Skin epidermis (tissue), 12 donors: ENCODE data around the gene PRAMEF10.
"Not testable (repeated sequence)": the region's sequence is repeated elsewhere in the genome, so short reads cannot be mapped to it uniquely, and the experiment has no call there.

Experiments
- H3K27ac ChIP-seq, 21 experiments: fragments of 200-600 bp; sonication (generic) in 11 of 21; one replicate each; pipeline ENCODE4 v1.5.0; 2020; ENCODE audit warnings: mild to moderate bottlenecking in 3 of 21, inconsistent platforms in 2 of 21, moderate library complexity in 2 of 21
- H3K4me3 ChIP-seq, 7 experiments: fragments of 200-600 bp; sonication (generic) in 2 of 7; one replicate each; pipeline ENCODE4 v1.5.0; 2020; ENCODE audit warnings: inconsistent platforms in 2 of 7, mild to moderate bottlenecking in 2 of 7, moderate library complexity in 1 of 7

PRAMEF10 gene

GRCh38 chr1:12898170-12898569, at the start of gene PRAMEF10:
Gene PRAMEF10, minus strand, starts transcription at chr1:12898270. Its CDS starts 2,423 bp downstream, at chr1:12895847.
- not testable (repeated sequence) for H3K27ac ChIP-seq, H3K4me3 ChIP-seq

GRCh38 chr1:12947480-12947879, 49.4 kb upstream of the PRAMEF10 start, which contains the start of gene PRAMEF6:
Gene PRAMEF6, minus strand, starts transcription at chr1:12947580. Its CDS starts 5,062 bp downstream, at chr1:12942518.
- not testable (repeated sequence) for H3K4me3 ChIP-seq, H3K27ac ChIP-seq

GRCh38 chr1:12924368-12924767, 26.3 kb upstream of the PRAMEF10 start:
- not testable (repeated sequence) for H3K27ac ChIP-seq, H3K4me3 ChIP-seq

GRCh38 chr1:12921749-12922148, 23.7 kb upstream of the PRAMEF10 start:
- H3K4me3 ChIP-seq = not testable (repeated sequence)

GRCh38 chr1:12916310-12916709, 18.2 kb upstream of the PRAMEF10 start, which contains the start of gene PRAMEF7:
Gene PRAMEF7, plus strand, starts transcription at chr1:12916610. Its CDS starts 1,083 bp downstream, at chr1:12917693.
- H3K27ac ChIP-seq, H3K4me3 ChIP-seq: not testable (repeated sequence)

More at GRCh38 chr1:12921749-12922148, 23.7 kb upstream of the PRAMEF10 start:
- not testable (repeated sequence) for H3K27ac ChIP-seq

GRCh38 chr1:12903793-12904572, 5.9 kb upstream of the PRAMEF10 start:
- not testable (repeated sequence) for H3K27ac ChIP-seq, H3K4me3 ChIP-seq

- H3K4me3 ChIP-seq, H3K27ac ChIP-seq: not testable (repeated sequence)
These were observed 1.1 kb upstream of the PRAMEF10 start for GRCh38 chr1:12899186-12899585.

- H3K27ac ChIP-seq, H3K4me3 ChIP-seq: not testable (repeated sequence)
These were observed 12.0 kb downstream of the PRAMEF10 start, which contains the start of gene PRAMEF4 for GRCh38 chr1:12886101-12886500. Gene PRAMEF4, minus strand, starts transcription at chr1:12886201. Its CDS starts 2,807 bp downstream, at chr1:12883394.

- not testable (repeated sequence) for H3K4me3 ChIP-seq, H3K27ac ChIP-seq
These were observed 19.6 kb downstream of the PRAMEF10 start for GRCh38 chr1:12878453-12878852.

GRCh38 chr1:12863131-12863880, 34.8 kb downstream of the PRAMEF10 start:
- not testable (repeated sequence) for H3K4me3 ChIP-seq, H3K27ac ChIP-seq

GRCh38 chr1:12856786-12857185, 41.3 kb downstream of the PRAMEF10 start, which contains the start of gene PRAMEF2:
Gene PRAMEF2, plus strand, starts transcription at chr1:12857086. Its CDS starts 1,924 bp downstream, at chr1:12859010.
- not testable (repeated sequence) for H3K4me3 ChIP-seq, H3K27ac ChIP-seq

- no peak overlapping the region for H3K4me3 ChIP-seq
These were observed 46.3 kb downstream of the PRAMEF10 start for GRCh38 chr1:12851779-12852178.

GRCh38 chr1:12848620-12849019, 49.5 kb downstream of the PRAMEF10 start, which contains the start of gene HNRNPCL1:
Gene HNRNPCL1, minus strand, starts transcription at chr1:12848720. Its CDS starts 431 bp downstream, at chr1:12848289.
- not testable (repeated sequence) for H3K4me3 ChIP-seq, H3K27ac ChIP-seq

More at GRCh38 chr1:12851779-12852178, 46.3 kb downstream of the PRAMEF10 start:
- H3K27ac ChIP-seq = no peak overlapping the region
